Panc1 (cell line): ENCODE measurements around the gene ADAM11. TPM values are rescaled to one million over a fixed set of nuclear protein-coding genes. Genes with fewer than 3 reads are reported as not detected.

Source experiments
- ATAC-seq: fragments of 200-7000 bp; cut with Tn5 transposase; 2 replicates; pipeline ENCODE4 v1.9.1; 2020; ENCODE audit warnings: mild to moderate bottlenecking, moderate library complexity
- BruUV-seq: library from RNA; stranded (reverse); fragments of 400-500 nt; replicated peaks from 2 replicates; lab custom pipeline; 2021; lab: Mats Ljungman, UMichigan
- CTCF ChIA-PET: fragments of 300-600 bp; sonication (Branson Sonifier 250); formaldehyde crosslinking; loops from one replicate; lab custom pipeline; 2022; ENCODE audit warnings: antibody characterized with exemption; lab: Charles Lee
- POLR2A ChIA-PET: fragments of 300-600 bp; sonication (Branson Sonifier 250); formaldehyde crosslinking; loops from one replicate; lab custom pipeline; 2022; ENCODE audit warnings: antibody characterized with exemption; lab: Charles Lee
- DNase-seq: peaks from one replicate; pipeline ENCODE4 v3.0.0-alpha.2; 2010; ENCODE audit warnings: low read depth, low spot score
- H3K27ac ChIP-seq: 2 replicates; pipeline ENCODE4 v1.5.1; 2011; ENCODE audit warnings: mild to moderate bottlenecking, low read length, inconsistent platforms
- H3K27me3 ChIP-seq: fragments of 200-500 bp; sonication (Bioruptor generic); 2 replicates; pipeline ENCODE4 v1.6.0; 2014; ENCODE audit warnings: low read length, inconsistent platforms; ENCODE audit not compliant: control insufficient read depth, insufficient read depth
- H3K36me3 ChIP-seq: fragments of 200-500 bp; sonication (Bioruptor generic); 2 replicates; pipeline ENCODE4 v1.5.1; 2014; ENCODE audit warnings: inconsistent platforms, mild to moderate bottlenecking, low read length, moderate library complexity; ENCODE audit not compliant: control insufficient read depth, insufficient read depth
- H3K4me1 ChIP-seq: 2 replicates; pipeline ENCODE4 v1.5.1; 2011; ENCODE audit warnings: inconsistent platforms, mild to moderate bottlenecking, low read length, moderate library complexity; ENCODE audit not compliant: control insufficient read depth, insufficient read depth
- H3K4me3 ChIP-seq, 2 experiments: 2 replicates each; pipeline ENCODE4 v1.5.1; 2011 to 2012; ENCODE audit warnings: low read depth in 2 of 2, low read length in 2 of 2, mild to moderate bottlenecking in 2 of 2, inconsistent platforms in 1 of 2, moderate library complexity in 1 of 2
- H3K9me3 ChIP-seq: fragments of 200-500 bp; sonication (Bioruptor generic); 2 replicates; pipeline ENCODE4 v1.5.1; 2014; ENCODE audit warnings: low read depth, mild to moderate bottlenecking, inconsistent platforms, low read length, moderate library complexity; ENCODE audit not compliant: control insufficient read depth, insufficient read depth
- POLR2AphosphoS5 ChIP-seq: IDR thresholded peaks from 2 replicates; pipeline ENCODE4 v1.6.1; 2012; ENCODE audit warnings: mild to moderate bottlenecking, low read depth, low read length, moderate library complexity
- SIN3A ChIP-seq: IDR thresholded peaks from 2 replicates; pipeline ENCODE4 v1.6.1; 2012; ENCODE audit warnings: low read depth, mild to moderate bottlenecking, low read length, moderate library complexity, borderline replicate concordance; ENCODE audit not compliant: insufficient read depth
- TCF7L2 ChIP-seq: IDR thresholded peaks from 2 replicates; pipeline ENCODE4 v1.6.1; 2011; ENCODE audit warnings: mild to moderate bottlenecking, low read depth, low read length, inconsistent platforms
- in situ Hi-C: cut with HindIII; loops from 2 replicates; pipeline ENCODE4 v1.10.0; 2016; ENCODE audit warnings: low sequenced_read_pairs, low pct_unique_long_range_greater_than_20kb
- intact Hi-C: fragments of 100-400 bp; cut with micrococcal nuclease; formaldehyde crosslinking; loops from one replicate; pipeline ENCODE4 v1.10.0; 2022; ENCODE audit not compliant: unreplicated experiment
- total RNA-seq: library from RNA; stranded (reverse); gene quantifications from one replicate; pipeline ENCODE4 v1.2.1, GENCODE V29; 2021; ENCODE audit not compliant: unreplicated experiment
- TF ChIP-seq, protein P1 (sequence below): fragments of 450-650 bp; IDR thresholded peaks from 2 replicates; pipeline ENCODE4 v1.5.1; 2017; ENCODE audit warnings: mild to moderate bottlenecking
- TF ChIP-seq, protein P2 (sequence below), 2 experiments: IDR thresholded peaks; 2 replicates each; pipeline ENCODE4 v1.6.1; 2011 to 2012; ENCODE audit warnings: low read depth in 2 of 2, control low read depth in 1 of 2, low read length in 1 of 2, mild to moderate bottlenecking in 1 of 2, moderate library complexity in 1 of 2; ENCODE audit not compliant: insufficient read depth in 1 of 2

The ADAM11 gene
- total RNA-seq, 1 experiment from 2014 or later = 3.5 TPM

DNA sequence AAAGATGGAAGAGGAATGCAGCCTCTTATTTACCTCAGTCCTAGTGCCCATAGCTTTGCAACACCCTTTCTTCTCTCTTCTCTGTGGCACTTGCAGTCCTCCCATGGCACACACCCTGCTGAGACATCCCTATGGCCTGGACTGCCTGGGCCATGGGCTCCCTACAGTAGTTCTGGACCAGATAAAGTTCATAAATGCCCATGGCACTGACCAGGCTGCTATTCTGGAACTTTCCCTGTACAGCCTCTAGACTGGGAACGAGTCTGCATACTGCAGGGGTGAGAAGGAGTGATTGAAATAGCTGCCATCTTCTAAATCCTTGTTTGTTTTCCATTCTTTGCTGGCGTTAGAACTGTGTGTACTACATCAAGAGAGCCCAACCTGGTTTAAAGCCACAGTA, 24.5 kb upstream of the ADAM11 start:
- DNase-seq = no peak
- Histone ChIP-seq H3K4me3 (no peak overlapping the region), H3K36me3 (no peaks in the 10 kb centered on the region), H3K9me3 (no peaks in the 10 kb centered on the region), H3K27me3 (no peaks in the 10 kb centered on the region), H3K27ac (no peak overlapping the region), H3K4me1 (no peaks in the 10 kb centered on the region)
- intact Hi-C loops (no loop called here), in situ Hi-C loops (no loop called here)
- ChIA-PET CTCF (no interaction called here), POLR2A (no interaction called here)
- TF ChIP-seq, protein P1, sequence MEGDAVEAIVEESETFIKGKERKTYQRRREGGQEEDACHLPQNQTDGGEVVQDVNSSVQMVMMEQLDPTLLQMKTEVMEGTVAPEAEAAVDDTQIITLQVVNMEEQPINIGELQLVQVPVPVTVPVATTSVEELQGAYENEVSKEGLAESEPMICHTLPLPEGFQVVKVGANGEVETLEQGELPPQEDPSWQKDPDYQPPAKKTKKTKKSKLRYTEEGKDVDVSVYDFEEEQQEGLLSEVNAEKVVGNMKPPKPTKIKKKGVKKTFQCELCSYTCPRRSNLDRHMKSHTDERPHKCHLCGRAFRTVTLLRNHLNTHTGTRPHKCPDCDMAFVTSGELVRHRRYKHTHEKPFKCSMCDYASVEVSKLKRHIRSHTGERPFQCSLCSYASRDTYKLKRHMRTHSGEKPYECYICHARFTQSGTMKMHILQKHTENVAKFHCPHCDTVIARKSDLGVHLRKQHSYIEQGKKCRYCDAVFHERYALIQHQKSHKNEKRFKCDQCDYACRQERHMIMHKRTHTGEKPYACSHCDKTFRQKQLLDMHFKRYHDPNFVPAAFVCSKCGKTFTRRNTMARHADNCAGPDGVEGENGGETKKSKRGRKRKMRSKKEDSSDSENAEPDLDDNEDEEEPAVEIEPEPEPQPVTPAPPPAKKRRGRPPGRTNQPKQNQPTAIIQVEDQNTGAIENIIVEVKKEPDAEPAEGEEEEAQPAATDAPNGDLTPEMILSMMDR = no peak
- no peak for TF ChIP-seq SIN3A
- no peak for TF ChIP-seq TCF7L2
- TF ChIP-seq, protein P2, sequence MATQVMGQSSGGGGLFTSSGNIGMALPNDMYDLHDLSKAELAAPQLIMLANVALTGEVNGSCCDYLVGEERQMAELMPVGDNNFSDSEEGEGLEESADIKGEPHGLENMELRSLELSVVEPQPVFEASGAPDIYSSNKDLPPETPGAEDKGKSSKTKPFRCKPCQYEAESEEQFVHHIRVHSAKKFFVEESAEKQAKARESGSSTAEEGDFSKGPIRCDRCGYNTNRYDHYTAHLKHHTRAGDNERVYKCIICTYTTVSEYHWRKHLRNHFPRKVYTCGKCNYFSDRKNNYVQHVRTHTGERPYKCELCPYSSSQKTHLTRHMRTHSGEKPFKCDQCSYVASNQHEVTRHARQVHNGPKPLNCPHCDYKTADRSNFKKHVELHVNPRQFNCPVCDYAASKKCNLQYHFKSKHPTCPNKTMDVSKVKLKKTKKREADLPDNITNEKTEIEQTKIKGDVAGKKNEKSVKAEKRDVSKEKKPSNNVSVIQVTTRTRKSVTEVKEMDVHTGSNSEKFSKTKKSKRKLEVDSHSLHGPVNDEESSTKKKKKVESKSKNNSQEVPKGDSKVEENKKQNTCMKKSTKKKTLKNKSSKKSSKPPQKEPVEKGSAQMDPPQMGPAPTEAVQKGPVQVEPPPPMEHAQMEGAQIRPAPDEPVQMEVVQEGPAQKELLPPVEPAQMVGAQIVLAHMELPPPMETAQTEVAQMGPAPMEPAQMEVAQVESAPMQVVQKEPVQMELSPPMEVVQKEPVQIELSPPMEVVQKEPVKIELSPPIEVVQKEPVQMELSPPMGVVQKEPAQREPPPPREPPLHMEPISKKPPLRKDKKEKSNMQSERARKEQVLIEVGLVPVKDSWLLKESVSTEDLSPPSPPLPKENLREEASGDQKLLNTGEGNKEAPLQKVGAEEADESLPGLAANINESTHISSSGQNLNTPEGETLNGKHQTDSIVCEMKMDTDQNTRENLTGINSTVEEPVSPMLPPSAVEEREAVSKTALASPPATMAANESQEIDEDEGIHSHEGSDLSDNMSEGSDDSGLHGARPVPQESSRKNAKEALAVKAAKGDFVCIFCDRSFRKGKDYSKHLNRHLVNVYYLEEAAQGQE (IDR thresholded peaks at IDR 0.05; ENCODE audit: insufficient read depth in 1 of 2, low read depth in 2 of 2, low read length in 1 of 2) = no peak
- TF ChIP-seq POLR2AphosphoS5 = no peak
- ATAC-seq = no peak
- no TSS peak for BruUV-seq

DNA sequence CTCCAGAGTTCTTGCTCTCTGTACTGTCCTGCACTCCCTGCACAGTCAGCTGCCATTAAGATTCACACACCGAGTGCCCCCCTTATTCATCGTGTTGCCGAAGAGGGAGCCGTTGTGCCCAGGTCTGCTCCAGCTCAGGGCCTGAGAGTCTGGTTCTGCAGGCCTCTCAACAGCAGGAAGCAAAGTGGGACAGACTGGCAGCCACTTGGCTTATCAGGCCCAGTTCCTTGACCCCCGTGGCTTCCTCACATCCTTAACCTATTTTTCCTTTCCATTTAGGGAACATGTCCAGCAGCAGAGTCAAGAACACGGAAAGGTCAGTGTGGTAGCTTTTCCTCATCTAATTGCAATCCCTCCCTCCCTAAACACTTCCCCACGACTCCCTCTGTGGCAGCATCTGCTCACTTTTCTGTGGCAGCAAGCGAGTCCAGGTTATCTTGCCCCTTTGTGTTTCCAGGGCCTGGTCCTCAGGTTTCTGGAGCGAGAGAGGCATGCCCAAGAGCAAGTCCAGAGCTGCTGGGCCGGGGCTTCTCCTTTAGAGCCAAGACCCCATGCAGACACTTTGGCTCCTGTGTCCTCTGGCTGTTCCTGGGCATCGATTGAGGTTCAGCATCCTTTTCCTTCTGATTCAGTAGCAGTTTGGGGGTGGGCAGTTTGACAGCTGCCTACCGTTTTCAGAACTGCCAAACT, 22.1 kb upstream of the ADAM11 start:
- TF ChIP-seq, protein P2 (IDR thresholded peaks at IDR 0.05; ENCODE audit: insufficient read depth in 1 of 2, low read depth in 2 of 2, low read length in 1 of 2) = no peak
- TF ChIP-seq POLR2AphosphoS5 (no peak), TCF7L2 (no peak), SIN3A (no peak)
- TF ChIP-seq, protein P1 = no peak
- H3K27ac ChIP-seq = no peak overlapping the region
- intact Hi-C loops = no loop called here
- H3K4me3 ChIP-seq = no peak overlapping the region
- no peaks in the 10 kb centered on the region for H3K9me3 ChIP-seq
- ChIA-PET CTCF (no interaction called here), POLR2A (no interaction called here)
- no peak for ATAC-seq
- no peaks in the 10 kb centered on the region; the same call in 1 of the 2 replicates for H3K36me3 ChIP-seq
- no peak for DNase-seq
- no peaks in the 10 kb centered on the region for H3K27me3 ChIP-seq
- H3K4me1 ChIP-seq = no peaks in the 10 kb centered on the region
- BruUV-seq = no TSS peak
- in situ Hi-C loops = no loop called here
